ENCODE data around the gene HERPUD2.
"Not testable (repeated sequence)": the region's sequence is repeated elsewhere in the genome, so short reads cannot be mapped to it uniquely, and the experiment has no call there.

The HERPUD2 gene

GRCh38 chr7:35676211-35676610, 18.7 kb downstream of the HERPUD2 start:
- no peaks in the 10 kb centered on the region for H3K27me3 Mint-ChIP-seq

GRCh38 chr7:35670856-35671569, 23.9 kb downstream of the HERPUD2 start:
- Mint-ChIP-seq H3K4me3 (no peak overlapping the region), H3K27ac (no peak overlapping the region), H3K4me1 (peaks cover 8% of the 10 kb centered on the region), H3K36me3 (peaks cover 29% of the 10 kb centered on the region), H3K9me3 (no peaks in the 10 kb centered on the region), H3K27me3 (no peaks in the 10 kb centered on the region)
- ATAC-seq, result no peak

More at GRCh38 chr7:35676211-35676610, 18.7 kb downstream of the HERPUD2 start:
- peaks cover 42% of the 10 kb centered on the region for H3K4me1 Mint-ChIP-seq
- H3K4me3 Mint-ChIP-seq, result no peak overlapping the region
- H3K9me3 Mint-ChIP-seq, result no peaks in the 10 kb centered on the region
- H3K27ac Mint-ChIP-seq, result no peak overlapping the region
- peaks cover 12% of the 10 kb centered on the region for H3K36me3 Mint-ChIP-seq
- ATAC-seq, result no peak

GRCh38 chr7:35660411-35660810, 34.5 kb downstream of the HERPUD2 start:
- Mint-ChIP-seq H3K4me1 (peaks cover 29% of the 10 kb centered on the region), H3K36me3 (peaks cover 79% of the 10 kb centered on the region)
- not testable (repeated sequence) for H3K4me3 Mint-ChIP-seq, H3K9me3 Mint-ChIP-seq, H3K27ac Mint-ChIP-seq, H3K27me3 Mint-ChIP-seq, ATAC-seq

- ATAC-seq, result no peak
- Mint-ChIP-seq H3K4me3 (no peak overlapping the region), H3K9me3 (peaks cover 16% of the 10 kb centered on the region), H3K36me3 (peaks cover 77% of the 10 kb centered on the region), H3K27ac (peak overlapping the region; percentile 45), H3K4me1 (peaks cover 42% of the 10 kb centered on the region), H3K27me3 (no peaks in the 10 kb centered on the region)
These were observed 36.2 kb downstream of the HERPUD2 start for GRCh38 chr7:35658606-35659201.

- no peak overlapping the region for H3K4me3 Mint-ChIP-seq
- H3K27ac Mint-ChIP-seq, result peak overlapping the region; percentile 34
- peaks cover 79% of the 10 kb centered on the region for H3K36me3 Mint-ChIP-seq
These were observed 37.8 kb downstream of the HERPUD2 start for GRCh38 chr7:35657125-35657524.

GRCh38 chr7:35654558-35654957, 40.4 kb downstream of the HERPUD2 start:
- ATAC-seq, result not testable (repeated sequence)

More at GRCh38 chr7:35657125-35657524, 37.8 kb downstream of the HERPUD2 start:
- peaks cover 23% of the 10 kb centered on the region for H3K9me3 Mint-ChIP-seq
- no peaks in the 10 kb centered on the region for H3K27me3 Mint-ChIP-seq
- peaks cover 51% of the 10 kb centered on the region for H3K4me1 Mint-ChIP-seq
- ATAC-seq, result no peak

GRCh38 chr7:35652124-35652523, 42.8 kb downstream of the HERPUD2 start:
- Mint-ChIP-seq H3K4me1 (peaks cover 72% of the 10 kb centered on the region), H3K36me3 (peaks cover 82% of the 10 kb centered on the region), H3K27ac (peak overlapping the region; percentile 75), H3K27me3 (no peaks in the 10 kb centered on the region), H3K4me3 (peak overlapping the region; percentile 42), H3K9me3 (peaks cover 18% of the 10 kb centered on the region)
- ATAC-seq, result peak; percentile 41

More at GRCh38 chr7:35654558-35654957, 40.4 kb downstream of the HERPUD2 start:
- Mint-ChIP-seq H3K36me3 (peaks cover 86% of the 10 kb centered on the region), H3K4me1 (peaks cover 63% of the 10 kb centered on the region), H3K9me3 (peaks cover 18% of the 10 kb centered on the region)
- H3K27me3 Mint-ChIP-seq, H3K27ac Mint-ChIP-seq, H3K4me3 Mint-ChIP-seq: not testable (repeated sequence)

- Mint-ChIP-seq H3K4me3 (no peak overlapping the region), H3K4me1 (peaks cover 72% of the 10 kb centered on the region), H3K27ac (no peak overlapping the region), H3K27me3 (no peaks in the 10 kb centered on the region), H3K9me3 (peaks cover 18% of the 10 kb centered on the region), H3K36me3 (peaks cover 68% of the 10 kb centered on the region)
- ATAC-seq, result no peak
These were observed 44.2 kb downstream of the HERPUD2 start for GRCh38 chr7:35650751-35651150.

- H3K36me3 Mint-ChIP-seq, result peaks cover 57% of the 10 kb centered on the region
- H3K27me3 Mint-ChIP-seq, result no peaks in the 10 kb centered on the region
- H3K27ac Mint-ChIP-seq, result no peak overlapping the region
- peaks cover 14% of the 10 kb centered on the region for H3K9me3 Mint-ChIP-seq
- no peak for ATAC-seq
- H3K4me3 Mint-ChIP-seq, result no peak overlapping the region
- H3K4me1 Mint-ChIP-seq, result peaks cover 63% of the 10 kb centered on the region
These were observed 45.2 kb downstream of the HERPUD2 start for GRCh38 chr7:35649711-35650110.

- Mint-ChIP-seq H3K27me3 (no peaks in the 10 kb centered on the region), H3K9me3 (peaks cover 8% of the 10 kb centered on the region), H3K4me3 (no peak overlapping the region), H3K36me3 (peaks cover 53% of the 10 kb centered on the region), H3K27ac (peak overlapping the region; percentile 16), H3K4me1 (peaks cover 61% of the 10 kb centered on the region)
- no peak for ATAC-seq
These were observed 46.6 kb downstream of the HERPUD2 start for GRCh38 chr7:35648367-35648766.

- H3K4me3 Mint-ChIP-seq, result no peak overlapping the region
- H3K9me3 Mint-ChIP-seq, result no peaks in the 10 kb centered on the region
- H3K4me1 Mint-ChIP-seq, result peaks cover 59% of the 10 kb centered on the region
- ATAC-seq, result no peak
- H3K27ac Mint-ChIP-seq, result peak overlapping the region; percentile 49
- no peaks in the 10 kb centered on the region for H3K27me3 Mint-ChIP-seq
- peaks cover 52% of the 10 kb centered on the region for H3K36me3 Mint-ChIP-seq
These were observed 47.8 kb downstream of the HERPUD2 start for GRCh38 chr7:35647171-35647574.

- ATAC-seq, result peak; percentile 47
- Mint-ChIP-seq H3K27me3 (no peaks in the 10 kb centered on the region), H3K4me3 (no peak overlapping the region), H3K27ac (peak overlapping the region; percentile 49), H3K36me3 (peaks cover 47% of the 10 kb centered on the region), H3K9me3 (no peaks in the 10 kb centered on the region), H3K4me1 (peaks cover 62% of the 10 kb centered on the region)
These were observed 48.5 kb downstream of the HERPUD2 start for GRCh38 chr7:35646289-35647023.

GRCh38 chr7:35645691-35646090, 49.2 kb downstream of the HERPUD2 start:
- ATAC-seq, result no peak
- no peak overlapping the region for H3K4me3 Mint-ChIP-seq
- peaks cover 40% of the 10 kb centered on the region for H3K36me3 Mint-ChIP-seq
- H3K9me3 Mint-ChIP-seq, result no peaks in the 10 kb centered on the region
- no peaks in the 10 kb centered on the region for H3K27me3 Mint-ChIP-seq
- peaks cover 57% of the 10 kb centered on the region for H3K4me1 Mint-ChIP-seq
- no peak overlapping the region for H3K27ac Mint-ChIP-seq

GRCh38 chr7:35630024-35630972, 64.6 kb downstream of the HERPUD2 start:
- Mint-ChIP-seq H3K27me3 (no peaks in the 10 kb centered on the region), H3K4me3 (no peak overlapping the region), H3K4me1 (no peaks in the 10 kb centered on the region), H3K27ac (peak overlapping the region; percentile 51), H3K36me3 (peaks cover 33% of the 10 kb centered on the region), H3K9me3 (no peaks in the 10 kb centered on the region)
- ATAC-seq, result no peak
